K562 (cell line): ENCODE data around the gene PRPF8. TPM values are rescaled to one million over a fixed set of nuclear protein-coding genes. Genes with fewer than 3 reads are reported as not detected.

ENCODE experiments used
- CHD1 ChIP-seq: fragments of 200-600 bp; sonication (generic); IDR thresholded peaks from one replicate; pipeline ENCODE4 v1.6.1; 2012; ENCODE audit warnings: mild to moderate bottlenecking, moderate library complexity, low read length, inconsistent platforms
- CREM ChIP-seq: IDR thresholded peaks from 2 replicates; pipeline ENCODE4 v1.6.1; 2014; ENCODE audit warnings: antibody characterized with exemption, low read depth
- CTBP1 ChIP-seq: fragments of 450-650 bp; IDR thresholded peaks from 2 replicates; pipeline ENCODE4 v1.6.1; 2016; ENCODE audit warnings: borderline replicate concordance
- FIP1L1 ChIP-seq: fragments of 200-400 bp; formaldehyde crosslinking; IDR thresholded peaks from 2 replicates; pipeline ENCODE4 v1.6.1; 2018; ENCODE audit warnings: mild to moderate bottlenecking, low read depth, low read length; ENCODE audit not compliant: poor library complexity, severe bottlenecking
- FOXK2 ChIP-seq, 2 experiments: fragments of 450-650 bp; IDR thresholded peaks in 1 of 2; conservative IDR thresholded peaks in 1 of 2; 2 replicates each; pipeline ENCODE4 v1.6.1; 2016; ENCODE audit warnings: low read depth in 2 of 2, mild to moderate bottlenecking in 1 of 2
- NEUROD1 ChIP-seq: fragments of 150-350 bp; IDR thresholded peaks from 2 replicates; pipeline ENCODE4 v1.6.1; 2014; ENCODE audit warnings: borderline replicate concordance, low read length, low read depth; ENCODE audit not compliant: partially characterized antibody
- SIRT6 ChIP-seq: IDR thresholded peaks from one replicate; pipeline ENCODE4 v1.6.1; 2012; ENCODE audit warnings: low read depth, mild to moderate bottlenecking, control low read depth, inconsistent platforms, low read length, moderate library complexity
- SIX5 ChIP-seq, 2 experiments: IDR thresholded peaks; 2 replicates each; pipeline ENCODE4 v1.6.1; 2011; ENCODE audit warnings: low read length in 2 of 2, borderline replicate concordance in 1 of 2, low read depth in 1 of 2, mild to moderate bottlenecking in 1 of 2, moderate library complexity in 1 of 2; ENCODE audit not compliant: insufficient read depth in 1 of 2
- polyA plus RNA-seq, 8 experiments: library from polyadenylated mRNA; depleted of rRNA in 4 of 8; stranded (reverse) in 5 of 8; unstranded in 3 of 8; fragments of >200 nt; fragmentation: Nextera tagmentation in 2 of 8; fragmentation: Illumina TruSeq in 1 of 8; extraction: Ambion mirVana in 2 of 8; extraction: Trizol in 1 of 8; gene quantifications; 2 replicates each; pipeline versions ENCODE4 v1.2.1 to v1.2.3, GENCODE V29; 2011 to 2014; ENCODE audit warnings: inconsistent platforms in 1 of 8, missing spikeins in 1 of 8
- total RNA-seq, 7 experiments: library from RNA; depleted of rRNA in 6 of 7; stranded (reverse); fragments of >200 nt in 6 of 7; fragmentation: Illumina TruSeq in 2 of 7; extraction: Trizol in 2 of 7; gene quantifications; 2 replicates each; pipeline versions ENCODE4 v1.2.1 to v1.2.3, GENCODE V29; 2011 to 2021; ENCODE audit warnings: low replicate concordance in 1 of 7
- TF ChIP-seq, protein P1 (sequence below), 2 experiments: fragments of 450-650 bp; IDR thresholded peaks; 2 replicates each; pipeline ENCODE4 v1.6.1; 2018; ENCODE audit warnings: mild to moderate bottlenecking in 2 of 2, low read depth in 1 of 2; ENCODE audit not compliant: partially characterized antibody in 2 of 2
- TF ChIP-seq, protein P2 (sequence below), 2 experiments: fragments of 450-650 bp; IDR thresholded peaks; 2 replicates each; pipeline ENCODE4 v1.6.1; 2016; ENCODE audit warnings: mild to moderate bottlenecking in 2 of 2, borderline replicate concordance in 1 of 2, low read depth in 1 of 2, moderate library complexity in 1 of 2
- TF ChIP-seq, protein P3 (sequence below): fragments of 450-650 bp; formaldehyde crosslinking; IDR thresholded peaks from 2 replicates; pipeline ENCODE4 v1.4.0; 2022; ENCODE audit warnings: mild to moderate bottlenecking, moderate library complexity

PRPF8 gene
- total and polyA plus RNA-seq, 9 of the 15 experiments (the other 6 are each of a cell fraction or from before 2014, with no cell fraction given), result 64.3 to 294 (median 85.9) TPM

DNA sequence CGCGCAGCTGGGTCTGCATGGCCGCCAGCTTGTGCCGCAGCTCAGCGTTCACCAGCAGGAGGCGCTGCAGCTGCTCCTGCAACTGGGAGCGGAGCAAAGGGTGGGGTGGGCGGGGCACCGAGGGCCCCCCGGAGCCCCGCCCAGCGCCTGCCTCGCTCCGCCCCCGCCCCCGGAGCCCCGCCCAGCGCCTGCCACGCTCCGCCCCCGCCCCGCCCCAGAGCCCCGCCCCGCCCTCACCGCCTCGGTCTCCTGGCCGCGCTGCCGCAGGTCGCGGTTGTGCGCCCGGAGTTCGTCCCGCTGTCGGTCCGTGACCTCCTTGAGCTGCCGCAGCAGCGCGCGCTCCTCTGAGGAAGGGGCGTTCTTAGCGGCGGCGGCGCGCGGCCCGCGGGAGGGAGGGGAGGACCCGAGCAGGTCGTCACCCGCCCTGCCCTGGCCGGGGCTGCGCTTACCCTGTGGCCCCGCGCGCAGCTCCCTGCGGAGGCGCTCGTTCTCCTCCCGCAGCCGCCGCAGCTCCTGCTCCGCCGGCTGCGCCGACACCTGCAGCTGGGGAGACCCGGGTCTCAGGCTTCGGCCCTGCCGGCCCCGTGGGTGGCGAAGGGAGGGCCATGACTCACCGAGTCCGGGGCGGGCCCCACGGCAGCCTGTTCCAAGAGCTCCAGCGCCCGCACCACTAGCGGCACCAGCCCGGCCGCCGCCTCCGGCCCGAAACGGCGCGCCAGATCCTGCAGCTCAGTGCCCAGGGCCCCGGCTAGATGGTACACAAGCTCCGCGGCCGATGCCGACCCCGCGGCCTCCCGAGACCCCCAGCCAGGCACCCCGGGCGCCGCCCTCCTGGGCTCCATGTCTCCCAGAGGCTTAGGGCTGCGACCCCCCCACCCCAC is 35.5 kb downstream of the PRPF8 start (continued):
- TF ChIP-seq, protein P1, sequence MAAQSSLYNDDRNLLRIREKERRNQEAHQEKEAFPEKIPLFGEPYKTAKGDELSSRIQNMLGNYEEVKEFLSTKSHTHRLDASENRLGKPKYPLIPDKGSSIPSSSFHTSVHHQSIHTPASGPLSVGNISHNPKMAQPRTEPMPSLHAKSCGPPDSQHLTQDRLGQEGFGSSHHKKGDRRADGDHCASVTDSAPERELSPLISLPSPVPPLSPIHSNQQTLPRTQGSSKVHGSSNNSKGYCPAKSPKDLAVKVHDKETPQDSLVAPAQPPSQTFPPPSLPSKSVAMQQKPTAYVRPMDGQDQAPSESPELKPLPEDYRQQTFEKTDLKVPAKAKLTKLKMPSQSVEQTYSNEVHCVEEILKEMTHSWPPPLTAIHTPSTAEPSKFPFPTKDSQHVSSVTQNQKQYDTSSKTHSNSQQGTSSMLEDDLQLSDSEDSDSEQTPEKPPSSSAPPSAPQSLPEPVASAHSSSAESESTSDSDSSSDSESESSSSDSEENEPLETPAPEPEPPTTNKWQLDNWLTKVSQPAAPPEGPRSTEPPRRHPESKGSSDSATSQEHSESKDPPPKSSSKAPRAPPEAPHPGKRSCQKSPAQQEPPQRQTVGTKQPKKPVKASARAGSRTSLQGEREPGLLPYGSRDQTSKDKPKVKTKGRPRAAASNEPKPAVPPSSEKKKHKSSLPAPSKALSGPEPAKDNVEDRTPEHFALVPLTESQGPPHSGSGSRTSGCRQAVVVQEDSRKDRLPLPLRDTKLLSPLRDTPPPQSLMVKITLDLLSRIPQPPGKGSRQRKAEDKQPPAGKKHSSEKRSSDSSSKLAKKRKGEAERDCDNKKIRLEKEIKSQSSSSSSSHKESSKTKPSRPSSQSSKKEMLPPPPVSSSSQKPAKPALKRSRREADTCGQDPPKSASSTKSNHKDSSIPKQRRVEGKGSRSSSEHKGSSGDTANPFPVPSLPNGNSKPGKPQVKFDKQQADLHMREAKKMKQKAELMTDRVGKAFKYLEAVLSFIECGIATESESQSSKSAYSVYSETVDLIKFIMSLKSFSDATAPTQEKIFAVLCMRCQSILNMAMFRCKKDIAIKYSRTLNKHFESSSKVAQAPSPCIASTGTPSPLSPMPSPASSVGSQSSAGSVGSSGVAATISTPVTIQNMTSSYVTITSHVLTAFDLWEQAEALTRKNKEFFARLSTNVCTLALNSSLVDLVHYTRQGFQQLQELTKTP (IDR thresholded peaks at IDR 0.05; ENCODE audit: low read depth in 1 of 2, partially characterized antibody in 2 of 2), result no peak
- peak; percentile 69 for TF ChIP-seq CHD1
- peak; percentile 57; the same call in 1 of the 2 replicates for TF ChIP-seq CREM
- no peak for TF ChIP-seq SIX5 (IDR thresholded peaks at IDR 0.05; ENCODE audit: borderline replicate concordance in 1 of 2, insufficient read depth in 1 of 2, low read depth in 1 of 2, low read length in 2 of 2)
- TF ChIP-seq NEUROD1, result no peak
- TF ChIP-seq SIRT6, result no peak
- TF ChIP-seq, protein P2, sequence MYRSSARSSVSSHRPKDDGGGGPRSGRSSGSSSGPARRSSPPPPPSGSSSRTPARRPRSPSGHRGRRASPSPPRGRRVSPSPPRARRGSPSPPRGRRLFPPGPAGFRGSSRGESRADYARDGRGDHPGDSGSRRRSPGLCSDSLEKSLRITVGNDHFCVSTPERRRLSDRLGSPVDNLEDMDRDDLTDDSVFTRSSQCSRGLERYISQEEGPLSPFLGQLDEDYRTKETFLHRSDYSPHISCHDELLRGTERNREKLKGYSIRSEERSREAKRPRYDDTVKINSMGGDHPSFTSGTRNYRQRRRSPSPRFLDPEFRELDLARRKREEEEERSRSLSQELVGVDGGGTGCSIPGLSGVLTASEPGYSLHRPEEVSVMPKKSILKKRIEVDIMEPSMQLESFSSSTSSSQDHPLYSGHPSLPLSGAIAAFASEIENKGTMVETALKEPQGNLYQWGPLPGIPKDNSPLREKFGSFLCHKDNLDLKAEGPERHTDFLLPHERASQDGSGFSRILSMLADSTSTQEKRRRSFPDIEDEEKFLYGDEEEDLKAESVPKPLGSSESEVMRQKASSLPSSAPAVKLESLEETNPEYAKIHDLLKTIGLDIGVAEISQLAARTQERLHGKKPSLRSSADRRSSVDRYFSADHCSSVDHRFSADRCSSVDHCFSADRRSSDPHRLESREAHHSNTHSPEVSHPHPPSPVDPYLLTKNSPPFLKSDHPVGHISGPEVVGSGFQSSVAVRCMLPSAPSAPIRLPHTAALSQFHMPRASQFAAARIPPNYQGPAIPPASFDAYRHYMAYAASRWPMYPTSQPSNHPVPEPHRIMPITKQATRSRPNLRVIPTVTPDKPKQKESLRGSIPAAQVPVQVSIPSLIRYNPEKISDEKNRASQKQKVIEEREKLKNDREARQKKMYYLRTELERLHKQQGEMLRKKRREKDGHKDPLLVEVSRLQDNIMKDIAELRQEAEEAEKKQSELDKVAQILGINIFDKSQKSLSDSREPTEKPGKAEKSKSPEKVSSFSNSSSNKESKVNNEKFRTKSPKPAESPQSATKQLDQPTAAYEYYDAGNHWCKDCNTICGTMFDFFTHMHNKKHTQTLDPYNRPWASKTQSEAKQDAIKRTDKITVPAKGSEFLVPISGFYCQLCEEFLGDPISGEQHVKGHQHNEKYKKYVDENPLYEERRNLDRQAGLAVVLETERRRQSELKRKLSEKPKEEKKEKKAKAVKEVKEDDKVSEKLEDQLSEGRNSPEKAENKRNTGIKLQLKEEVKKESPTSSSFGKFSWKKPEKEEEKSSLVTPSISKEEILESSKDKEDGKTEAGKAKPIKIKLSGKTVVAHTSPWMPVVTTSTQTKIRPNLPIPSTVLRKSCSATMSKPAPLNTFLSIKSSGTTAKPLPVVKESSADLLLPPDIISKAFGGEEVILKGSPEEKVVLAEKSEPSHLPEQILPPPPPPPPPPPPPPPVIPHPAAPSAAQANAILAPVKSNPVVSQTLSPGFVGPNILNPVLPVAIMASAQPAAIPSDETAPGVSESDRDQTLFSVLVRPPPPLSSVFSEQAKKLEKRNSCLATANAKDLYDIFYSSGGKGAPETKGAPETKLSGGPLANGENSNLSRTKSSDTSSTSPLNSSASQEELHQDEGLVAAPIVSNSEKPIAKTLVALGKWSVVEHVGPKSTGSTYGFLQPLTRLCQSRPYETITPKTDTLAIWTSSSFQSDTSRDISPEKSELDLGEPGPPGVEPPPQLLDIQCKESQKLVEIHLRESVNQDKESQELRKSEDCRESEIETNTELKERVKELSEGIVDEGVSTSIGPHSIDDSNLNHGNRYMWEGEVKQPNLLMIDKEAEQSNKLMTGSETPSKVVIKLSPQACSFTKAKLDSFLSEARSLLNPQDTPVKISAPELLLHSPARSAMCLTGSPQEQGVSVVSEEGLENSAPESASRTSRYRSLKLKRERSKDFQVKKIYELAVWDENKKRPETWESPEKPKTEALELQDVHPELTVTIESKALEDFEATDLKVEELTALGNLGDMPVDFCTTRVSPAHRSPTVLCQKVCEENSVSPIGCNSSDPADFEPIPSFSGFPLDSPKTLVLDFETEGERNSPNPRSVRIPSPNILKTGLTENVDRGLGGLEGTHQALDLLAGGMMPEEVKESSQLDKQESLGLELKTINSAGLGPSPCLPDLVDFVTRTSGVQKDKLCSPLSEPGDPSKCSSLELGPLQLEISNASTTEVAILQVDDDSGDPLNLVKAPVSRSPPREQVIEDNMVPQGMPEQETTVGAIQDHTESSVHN (IDR thresholded peaks at IDR 0.05; ENCODE audit: borderline replicate concordance in 1 of 2, low read depth in 1 of 2), result no peak
- TF ChIP-seq FIP1L1, result peak; percentile 54
- TF ChIP-seq, protein P3, sequence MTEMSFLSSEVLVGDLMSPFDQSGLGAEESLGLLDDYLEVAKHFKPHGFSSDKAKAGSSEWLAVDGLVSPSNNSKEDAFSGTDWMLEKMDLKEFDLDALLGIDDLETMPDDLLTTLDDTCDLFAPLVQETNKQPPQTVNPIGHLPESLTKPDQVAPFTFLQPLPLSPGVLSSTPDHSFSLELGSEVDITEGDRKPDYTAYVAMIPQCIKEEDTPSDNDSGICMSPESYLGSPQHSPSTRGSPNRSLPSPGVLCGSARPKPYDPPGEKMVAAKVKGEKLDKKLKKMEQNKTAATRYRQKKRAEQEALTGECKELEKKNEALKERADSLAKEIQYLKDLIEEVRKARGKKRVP (CRISPR knock-in tag), result no peak
- peak; percentile 20; the same call in 1 of the 2 replicates for TF ChIP-seq CTBP1
- TF ChIP-seq FOXK2 (conservative IDR thresholded peaks at IDR 0.05 in 1 of 2, IDR thresholded peaks at IDR 0.05 in 1 of 2; ENCODE audit: low read depth in 2 of 2), result no peak
